HG03135 (cell line): ENCODE measurements around the gene MFN1.

Experiments used
- ATAC-seq: cut with Tn5 transposase; IDR thresholded peaks from one replicate; pipeline ENCODE4 v1.9.1; 2021; ENCODE audit warnings: mild to moderate bottlenecking, moderate library complexity; ENCODE audit not compliant: unreplicated experiment

Gene MFN1

DNA sequence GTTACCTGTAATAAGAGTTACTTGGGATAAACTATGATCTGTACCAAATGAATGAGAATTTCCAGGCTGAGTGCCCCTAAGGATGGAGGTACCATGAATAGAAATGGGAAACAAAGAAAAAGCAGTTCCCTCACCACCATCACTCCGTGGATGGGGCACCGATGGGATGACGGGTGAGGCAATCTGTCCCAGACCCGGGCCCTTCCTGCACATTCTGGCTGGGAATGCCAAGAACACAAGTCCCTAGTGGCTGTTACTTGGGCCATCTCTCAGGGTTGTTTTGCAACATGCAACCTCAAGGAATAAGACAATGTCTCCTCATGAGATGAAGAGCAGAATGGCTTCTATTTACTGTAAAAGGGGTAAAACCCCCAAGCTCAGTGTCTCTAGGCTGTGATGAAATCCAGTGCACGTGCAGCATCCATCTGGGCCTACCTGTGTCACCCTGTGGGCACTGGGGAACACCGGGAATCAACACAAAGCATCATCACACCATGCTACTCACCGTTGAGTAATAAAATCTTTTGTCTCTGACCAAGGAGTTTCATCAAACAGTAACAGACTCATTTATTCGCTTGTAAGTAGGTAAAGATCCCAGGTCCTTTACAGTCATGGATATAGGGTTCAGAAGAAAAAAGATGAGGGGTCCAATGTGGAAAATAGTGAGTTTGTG, 81.5 kb downstream of the MFN1 start:
- ATAC-seq: no peak

DNA sequence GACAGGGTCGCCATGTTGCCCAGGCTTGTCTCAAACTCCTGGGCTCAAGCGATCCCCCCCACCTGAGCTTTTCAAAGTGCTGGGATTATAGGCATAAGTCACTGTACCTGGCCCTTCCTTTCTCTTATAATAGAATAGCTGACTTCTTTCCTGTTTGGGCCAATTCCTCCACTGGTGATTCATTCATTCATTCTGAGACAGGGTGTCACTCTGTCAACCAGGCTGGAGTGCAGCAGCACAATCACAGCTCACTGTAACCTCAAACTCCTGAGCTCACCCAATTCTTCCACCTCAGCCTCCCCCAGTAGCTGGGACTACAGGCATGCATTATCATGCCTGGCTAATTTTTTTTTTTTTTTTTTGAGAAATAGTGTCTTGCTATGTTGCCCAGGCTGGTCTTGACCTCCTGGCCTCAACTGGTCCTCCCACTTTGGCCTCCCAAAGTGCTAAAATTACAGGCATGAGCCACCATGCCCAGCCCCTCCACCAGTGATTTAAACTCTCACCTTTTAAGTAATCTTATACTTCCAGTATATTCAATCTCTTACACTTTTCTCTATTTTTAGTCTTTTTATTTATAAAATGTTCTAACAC, 82.9 kb downstream of the MFN1 start:
- no peak for ATAC-seq

DNA sequence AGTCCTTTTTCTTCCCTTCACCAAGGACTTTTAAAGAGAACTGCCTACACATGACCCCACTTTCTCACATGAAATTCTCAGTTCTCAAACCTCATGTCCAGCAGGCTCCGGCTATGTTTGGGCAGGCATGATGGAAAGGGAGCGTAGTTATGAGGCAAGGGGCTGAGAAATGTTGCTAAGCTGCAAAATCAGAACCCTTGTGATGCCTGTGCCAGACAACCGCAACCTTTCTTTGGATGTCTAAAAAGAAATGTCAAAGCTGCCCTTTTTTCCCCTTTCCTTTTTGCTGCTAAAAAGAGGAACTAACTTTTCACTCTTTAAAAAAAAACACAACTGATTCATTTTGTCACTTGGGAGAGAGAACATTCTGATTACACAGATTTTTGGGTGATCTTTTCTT, 84.5 kb downstream of the MFN1 start:
- ATAC-seq: no peak

DNA sequence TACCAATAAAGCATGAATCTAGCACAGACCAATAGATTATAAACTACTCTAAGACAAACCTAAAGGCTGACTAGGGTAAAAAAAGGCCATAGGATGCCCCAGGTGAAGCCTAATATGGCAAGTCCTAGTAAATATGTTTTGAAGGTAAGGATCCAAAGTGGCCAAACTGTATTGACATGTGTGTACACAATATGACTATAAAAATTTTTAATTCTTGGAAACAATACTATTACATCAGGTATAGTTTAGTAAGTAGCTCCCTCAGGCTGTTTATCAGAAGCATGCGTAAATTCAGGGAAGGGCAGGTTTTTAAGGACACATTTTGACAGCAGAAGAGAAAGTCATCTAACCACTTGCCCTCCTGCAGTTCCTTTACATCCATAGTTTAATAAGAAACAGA, 84.9 kb downstream of the MFN1 start:
- ATAC-seq: no peak

DNA sequence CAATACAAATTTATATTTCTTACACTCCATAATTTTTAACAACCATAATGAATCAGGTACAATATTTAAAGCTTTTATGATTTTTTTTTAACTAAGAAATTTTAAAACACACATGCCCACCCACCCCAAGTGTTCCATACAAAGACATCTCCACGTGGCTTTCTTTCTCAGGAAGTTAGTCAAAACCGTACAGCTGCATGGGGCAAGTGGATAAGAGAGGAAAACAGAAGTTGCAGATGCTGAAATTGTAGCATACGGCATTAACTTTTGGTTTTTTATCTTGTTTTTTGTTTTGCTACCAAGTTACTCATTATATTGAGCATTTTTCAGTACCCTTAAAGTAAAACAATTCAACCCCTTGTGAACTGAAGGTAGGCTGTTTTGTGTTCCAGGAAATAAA, 89.0 kb downstream of the MFN1 start:
- ATAC-seq: no peak

DNA sequence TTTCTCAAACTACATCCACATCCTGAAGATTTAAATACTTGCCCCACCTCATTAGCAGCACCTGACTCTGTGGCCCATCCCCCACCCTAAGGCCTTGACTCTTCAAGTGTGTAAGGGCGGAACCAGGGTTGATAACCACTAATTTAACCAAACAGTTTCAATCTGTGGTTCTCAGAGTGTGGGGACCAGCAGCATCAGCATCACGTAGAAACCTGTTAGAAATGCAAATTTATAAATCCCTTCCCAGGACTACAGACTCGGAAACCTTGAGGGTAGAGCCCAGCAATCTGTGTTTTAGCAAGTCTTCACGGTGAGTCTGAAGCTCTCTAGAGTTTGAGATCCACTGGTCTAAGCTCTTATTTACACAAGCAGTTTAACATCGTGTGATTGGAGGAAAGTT, 91.3 kb downstream of the MFN1 start:
- peak; percentile 74 for ATAC-seq
